ENCODE measurements around the gene CBFA2T3.

Gene CBFA2T3

DNA sequence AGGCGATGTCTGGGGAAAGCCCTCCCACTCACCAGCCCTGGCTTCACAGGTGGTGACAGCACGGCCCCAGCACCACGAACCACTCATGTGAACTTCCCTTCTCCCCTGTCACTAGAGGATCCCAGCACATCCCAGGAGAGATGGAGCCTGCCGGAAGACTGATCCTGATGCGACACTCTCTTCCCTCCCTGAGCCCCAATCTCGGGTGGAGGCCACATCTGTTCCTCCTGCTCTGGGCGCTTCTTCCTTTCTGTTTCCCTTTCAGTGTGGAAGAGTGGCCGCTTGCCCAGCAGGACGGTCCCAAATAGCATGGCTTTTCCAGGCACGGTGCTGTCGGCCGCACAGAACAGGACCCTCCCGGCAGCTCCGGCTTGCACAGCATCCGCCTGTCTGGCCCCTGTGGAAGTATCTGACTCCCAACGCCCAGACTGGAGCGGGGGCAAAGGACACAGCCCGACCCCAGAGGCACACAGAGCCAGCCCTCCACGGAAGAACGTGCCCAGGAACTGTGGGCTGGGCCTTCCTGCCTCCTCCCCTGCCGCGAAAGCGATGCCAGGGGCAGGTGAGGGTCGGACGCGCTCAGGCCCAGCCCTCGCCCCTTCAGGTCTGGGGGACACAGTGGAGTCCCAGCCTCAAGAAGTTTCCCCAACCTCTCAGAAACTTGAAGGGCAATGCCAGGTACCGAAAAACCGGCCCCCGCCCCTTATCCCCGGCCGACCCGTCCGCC is 37.6 kb downstream of the CBFA2T3 start:
- TF ChIP-seq CTCF (conservative IDR thresholded peaks at IDR 0.05; ENCODE audit: low read depth, low read length): no peak
- DNase-seq (ENCODE audit: low read depth): no peak
- H3K4me3 ChIP-seq (ENCODE audit: low read depth, low read length): no peak overlapping the region

- DNase-seq (ENCODE audit: low read depth): no peak
- no peak for TF ChIP-seq CTCF (conservative IDR thresholded peaks at IDR 0.05; ENCODE audit: low read depth, low read length)
- no peak overlapping the region for H3K4me3 ChIP-seq (ENCODE audit: low read depth, low read length)
These were observed 38.2 kb downstream of the CBFA2T3 start for GRCh38 chr16:88938777-88939244.

DNA sequence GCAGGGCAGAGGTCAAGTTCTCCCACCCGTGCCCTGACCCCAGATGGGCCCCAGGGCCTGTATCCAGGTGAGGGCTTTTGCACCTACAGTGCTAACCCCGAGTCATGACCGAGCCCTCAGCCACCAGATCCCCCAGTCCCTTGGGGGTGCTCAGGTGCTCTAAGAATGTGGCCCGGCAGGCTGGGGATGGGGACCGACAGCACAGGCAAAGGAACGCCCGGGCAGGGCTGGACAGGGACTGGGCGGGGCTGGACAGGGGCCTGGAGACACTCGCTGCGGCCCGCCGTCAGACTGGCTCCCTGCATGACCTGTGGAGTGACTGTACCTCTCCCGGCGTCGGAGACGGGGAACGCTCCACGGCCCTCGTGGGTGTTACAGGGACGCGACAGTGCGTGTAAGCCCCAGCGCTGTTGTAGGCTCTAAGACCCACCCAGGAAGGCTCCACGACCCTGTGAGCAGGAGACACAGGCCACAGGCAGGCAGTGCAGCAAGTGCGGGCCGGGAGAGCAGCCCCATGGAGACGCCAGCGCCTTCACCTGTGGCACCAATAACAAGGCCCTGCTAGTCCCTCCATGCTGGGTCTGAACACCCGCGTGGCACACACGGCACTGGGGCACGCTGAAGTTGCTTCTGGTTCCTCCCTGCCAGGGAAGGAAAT is 38.8 kb downstream of the CBFA2T3 start:
- no peak for TF ChIP-seq CTCF (conservative IDR thresholded peaks at IDR 0.05; ENCODE audit: low read depth, low read length)
- no peak for DNase-seq (ENCODE audit: low read depth)
- no peak overlapping the region for H3K4me3 ChIP-seq (ENCODE audit: low read depth, low read length)

- TF ChIP-seq CTCF (conservative IDR thresholded peaks at IDR 0.05; ENCODE audit: low read depth, low read length): no peak
- H3K4me3 ChIP-seq (ENCODE audit: low read depth, low read length): no peak overlapping the region
- no peak for DNase-seq (ENCODE audit: low read depth)
These were observed 39.8 kb downstream of the CBFA2T3 start for GRCh38 chr16:88937206-88937621.

- no peak overlapping the region for H3K4me3 ChIP-seq (ENCODE audit: low read depth, low read length)
- DNase-seq (ENCODE audit: low read depth): no peak
- no peak for TF ChIP-seq CTCF (conservative IDR thresholded peaks at IDR 0.05; ENCODE audit: low read depth, low read length)
These were observed 40.3 kb downstream of the CBFA2T3 start for GRCh38 chr16:88936556-88937205.

- no peak overlapping the region for H3K4me3 ChIP-seq (ENCODE audit: low read depth, low read length)
- TF ChIP-seq CTCF (conservative IDR thresholded peaks at IDR 0.05; ENCODE audit: low read depth, low read length): no peak
- DNase-seq (ENCODE audit: low read depth): no peak
These were observed 40.9 kb downstream of the CBFA2T3 start for GRCh38 chr16:88936008-88936555.
